Keratinocyte (primary cell): ENCODE data around the gene SBK2.

Source experiments
- CTCF ChIP-seq, 3 experiments: IDR thresholded peaks in 1 of 3; conservative IDR thresholded peaks in 1 of 3; optimal IDR thresholded peaks in 1 of 3; 2 replicates in 2 of 3; 3 replicates in 1 of 3; pipeline versions ENCODE3 to v1.5.1; 2011; ENCODE audit warnings: low read length in 3 of 3, mild to moderate bottlenecking in 3 of 3, moderate library complexity in 2 of 3, control low read depth in 1 of 3, inconsistent platforms in 1 of 3; ENCODE audit not compliant: insufficient read depth in 2 of 3; ENCODE audit errors: extremely low read depth in 1 of 3
- EZH2 ChIP-seq: IDR thresholded peaks from one replicate; pipeline ENCODE4 v1.6.1; 2012; ENCODE audit warnings: inconsistent platforms, mild to moderate bottlenecking, low read length, moderate library complexity

GRCh38 chr19:55584871-55585270 is 47.9 kb upstream of the SBK2 start:
- TF ChIP-seq CTCF (optimal IDR thresholded peaks at IDR 0.05 in 1 of 3, IDR thresholded peaks at IDR 0.05 in 1 of 3, conservative IDR thresholded peaks at IDR 0.05 in 1 of 3; ENCODE audit: extremely low read depth in 1 of 3, insufficient read depth in 2 of 3, low read length in 3 of 3) (no peak), EZH2 (no peak)
